ENCODE results near the gene ANO1. TPM values are rescaled to one million over a fixed set of nuclear protein-coding genes. Genes with fewer than 3 reads are reported as not detected.

Gene ANO1
- total RNA-seq, 2 donors from 2014 or later, result 7.3 to 23.1 TPM

- intact Hi-C loops (cut with DNase I), result no loop called here
- peaks cover 6% of the 10 kb centered on the region for H3K4me1 ChIP-seq
- no peaks in the 10 kb centered on the region for H3K36me3 ChIP-seq (replicated peaks in 1 of 2; ENCODE audit: insufficient read depth in 1 of 2, low read depth in 2 of 2)
- TF ChIP-seq POLR2A (IDR thresholded peaks at IDR 0.05) (no peak), CTCF (IDR thresholded peaks at IDR 0.05) (no peak)
- H3K4me3 ChIP-seq, result no peak overlapping the region
- H3K27ac ChIP-seq, result no peak overlapping the region
- DNase-seq (no peak), ATAC-seq (no peak)
- 20 to 36% methylated on average over 11 to 24 of the region's 24 CpGs for WGBS, 2 donors
- H3K9me3 ChIP-seq, result no peaks in the 10 kb centered on the region
- H3K27me3 ChIP-seq, result no peaks in the 10 kb centered on the region
Observed at GRCh38 chr11:70140711-70141485, 62.8 kb downstream of the ANO1 start.

- 22 to 34% methylated on average over 19 to 20 of the region's 20 CpGs for WGBS, 2 donors
- intact Hi-C loops (cut with DNase I), result no loop called here
- no peak overlapping the region for H3K27ac ChIP-seq
- H3K36me3 ChIP-seq (replicated peaks in 1 of 2; ENCODE audit: insufficient read depth in 1 of 2, low read depth in 2 of 2), result no peaks in the 10 kb centered on the region
- H3K4me1 ChIP-seq, result peaks cover 6% of the 10 kb centered on the region
- TF ChIP-seq CTCF (IDR thresholded peaks at IDR 0.05), result no peak
- TF ChIP-seq POLR2A (IDR thresholded peaks at IDR 0.05), result no peak
- ATAC-seq, result no peak
- no peaks in the 10 kb centered on the region for H3K27me3 ChIP-seq
- H3K9me3 ChIP-seq, result no peaks in the 10 kb centered on the region
- DNase-seq, result no peak
- no peak overlapping the region for H3K4me3 ChIP-seq
Observed at GRCh38 chr11:70141486-70142220, 63.5 kb downstream of the ANO1 start.

- DNase-seq (no peak), ATAC-seq (no peak)
- intact Hi-C loops (cut with DNase I), result no loop called here
- Histone ChIP-seq H3K27ac (no peak overlapping the region), H3K4me3 (no peak overlapping the region), H3K27me3 (no peaks in the 10 kb centered on the region), H3K36me3 (replicated peaks in 1 of 2; ENCODE audit: insufficient read depth in 1 of 2, low read depth in 2 of 2) (no peaks in the 10 kb centered on the region), H3K4me1 (peaks cover 6% of the 10 kb centered on the region), H3K9me3 (no peaks in the 10 kb centered on the region)
- 47 to 53% methylated on average over 11 to 14 of the region's 14 CpGs for WGBS, 2 donors
- TF ChIP-seq POLR2A (IDR thresholded peaks at IDR 0.05) (no peak), CTCF (IDR thresholded peaks at IDR 0.05) (no peak)
Observed at GRCh38 chr11:70142221-70142875, 64.2 kb downstream of the ANO1 start.

GRCh38 chr11:70144262-70144661 is 66.1 kb downstream of the ANO1 start:
- Histone ChIP-seq H3K4me3 (no peak overlapping the region), H3K36me3 (replicated peaks in 1 of 2; ENCODE audit: insufficient read depth in 1 of 2, low read depth in 2 of 2) (no peaks in the 10 kb centered on the region), H3K4me1 (peaks cover 6% of the 10 kb centered on the region), H3K27me3 (no peaks in the 10 kb centered on the region), H3K9me3 (no peaks in the 10 kb centered on the region), H3K27ac (no peak overlapping the region)
- 79 to 82% methylated on average over 4 to 10 of the region's 10 CpGs for WGBS, 2 donors
- no peak for TF ChIP-seq POLR2A (IDR thresholded peaks at IDR 0.05)
- no peak for TF ChIP-seq CTCF (IDR thresholded peaks at IDR 0.05)
- intact Hi-C loops (cut with DNase I), result no loop called here
- ATAC-seq (no peak), DNase-seq (no peak)
